ENCODE data around the gene RNGTT. TPM values are rescaled to one million over a fixed set of nuclear protein-coding genes. Genes with fewer than 3 reads are reported as not detected.

Gene RNGTT
- total and polyA plus RNA-seq, 2 experiments from 2014 or later = 7.4 to 15.6 TPM

DNA sequence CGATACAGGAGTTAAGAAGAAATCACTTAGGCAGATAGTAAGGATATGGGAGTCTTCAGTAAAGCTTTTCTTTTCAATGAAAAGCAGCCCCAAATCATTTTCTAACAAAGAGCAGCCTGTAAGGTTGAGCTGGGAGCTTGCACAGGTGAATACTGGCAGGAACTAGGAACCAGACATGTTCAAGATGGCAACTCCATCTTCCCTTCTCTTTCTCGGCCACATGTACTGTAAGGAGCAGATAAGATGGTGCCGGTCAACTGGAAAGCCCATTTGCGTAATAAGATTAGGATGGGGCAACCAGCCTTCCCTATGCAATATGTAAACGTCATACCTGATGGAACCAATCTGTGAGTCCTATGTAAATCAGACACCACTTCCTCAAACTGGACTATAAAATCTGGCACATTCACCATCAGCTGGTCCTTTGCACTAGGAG lies 46.2 kb upstream of the RNGTT start:
- Histone ChIP-seq H3K36me3 (replicated peaks; ENCODE audit: insufficient read depth, low read depth) (no peaks in the 10 kb centered on the region), H3K9me2 (replicated peaks; ENCODE audit: insufficient read depth) (no peaks in the 10 kb centered on the region), H2AFZ (no peak overlapping the region), H3K27me3 (no peaks in the 10 kb centered on the region), H3K79me2 (no peaks in the 10 kb centered on the region), H3K27ac (no peak overlapping the region), H3K4me1 (ENCODE audit: insufficient read depth) (peaks cover 8% of the 10 kb centered on the region), H3K9me3 (ENCODE audit: low read depth) (no peaks in the 10 kb centered on the region), H4K20me1 (ENCODE audit: insufficient read depth, poor library complexity, severe bottlenecking) (no peaks in the 10 kb centered on the region), H3K4me3 (no peak overlapping the region), H3K4me2 (no peak overlapping the region)
- 90% methylated on average over 5 of the region's 5 CpGs for WGBS (ENCODE audit: low lambda C conversion rate, missing lambda C conversion rate)
- no peak for TF ChIP-seq EZH2phosphoT487 (IDR thresholded peaks at IDR 0.05; ENCODE audit: low read depth, severe bottlenecking, unreplicated experiment)
- TF ChIP-seq, protein P1, sequence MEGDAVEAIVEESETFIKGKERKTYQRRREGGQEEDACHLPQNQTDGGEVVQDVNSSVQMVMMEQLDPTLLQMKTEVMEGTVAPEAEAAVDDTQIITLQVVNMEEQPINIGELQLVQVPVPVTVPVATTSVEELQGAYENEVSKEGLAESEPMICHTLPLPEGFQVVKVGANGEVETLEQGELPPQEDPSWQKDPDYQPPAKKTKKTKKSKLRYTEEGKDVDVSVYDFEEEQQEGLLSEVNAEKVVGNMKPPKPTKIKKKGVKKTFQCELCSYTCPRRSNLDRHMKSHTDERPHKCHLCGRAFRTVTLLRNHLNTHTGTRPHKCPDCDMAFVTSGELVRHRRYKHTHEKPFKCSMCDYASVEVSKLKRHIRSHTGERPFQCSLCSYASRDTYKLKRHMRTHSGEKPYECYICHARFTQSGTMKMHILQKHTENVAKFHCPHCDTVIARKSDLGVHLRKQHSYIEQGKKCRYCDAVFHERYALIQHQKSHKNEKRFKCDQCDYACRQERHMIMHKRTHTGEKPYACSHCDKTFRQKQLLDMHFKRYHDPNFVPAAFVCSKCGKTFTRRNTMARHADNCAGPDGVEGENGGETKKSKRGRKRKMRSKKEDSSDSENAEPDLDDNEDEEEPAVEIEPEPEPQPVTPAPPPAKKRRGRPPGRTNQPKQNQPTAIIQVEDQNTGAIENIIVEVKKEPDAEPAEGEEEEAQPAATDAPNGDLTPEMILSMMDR (IDR thresholded peaks at IDR 0.05; ENCODE audit: poor library complexity) = no peak
- TF ChIP-seq EZH2 (IDR thresholded peaks at IDR 0.05; ENCODE audit: borderline replicate concordance) = no peak
- DNase-seq (ENCODE audit: low spot score) = no peak

DNA sequence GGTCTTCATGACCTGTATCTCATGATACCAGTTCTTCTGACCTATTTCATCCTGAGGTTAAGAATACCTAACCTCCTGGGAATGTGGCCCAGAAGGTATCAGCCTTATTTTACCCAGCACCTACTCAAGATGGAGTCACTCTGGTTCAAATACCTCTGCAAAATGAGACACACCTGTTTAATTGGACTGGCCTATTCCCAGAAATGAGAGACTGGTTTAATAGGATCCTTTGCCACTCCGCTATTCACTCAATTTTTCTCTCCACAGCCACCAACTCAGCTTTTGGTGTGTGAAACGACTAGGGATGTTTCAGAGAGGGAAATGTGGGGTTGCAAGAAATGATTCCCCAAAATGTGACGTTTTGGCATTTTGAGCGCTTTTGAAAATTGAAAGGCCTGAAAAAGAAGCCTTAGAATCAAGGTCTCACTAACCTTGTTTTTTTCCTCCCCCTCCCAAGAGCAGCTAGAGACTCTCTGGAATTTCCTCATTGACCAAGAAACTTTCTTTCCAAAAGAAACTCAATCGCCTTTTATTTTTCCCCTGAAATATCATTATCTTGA lies 45.5 kb upstream of the RNGTT start:
- TF ChIP-seq EZH2 (IDR thresholded peaks at IDR 0.05; ENCODE audit: borderline replicate concordance) (no peak), EZH2phosphoT487 (IDR thresholded peaks at IDR 0.05; ENCODE audit: low read depth, severe bottlenecking, unreplicated experiment) (no peak)
- TF ChIP-seq, protein P1 (IDR thresholded peaks at IDR 0.05; ENCODE audit: poor library complexity) = no peak
- WGBS (ENCODE audit: low lambda C conversion rate, missing lambda C conversion rate) = 83% methylated on average over 5 of the region's 5 CpGs
- H3K9me2 ChIP-seq (replicated peaks; ENCODE audit: insufficient read depth) = no peaks in the 10 kb centered on the region
- no peak overlapping the region for H3K27ac ChIP-seq
- H3K4me2 ChIP-seq = no peak overlapping the region
- DNase-seq (ENCODE audit: low spot score) = no peak
- no peaks in the 10 kb centered on the region for H3K9me3 ChIP-seq (ENCODE audit: low read depth)
- H3K79me2 ChIP-seq = no peaks in the 10 kb centered on the region
- no peaks in the 10 kb centered on the region for H3K27me3 ChIP-seq
- H3K4me3 ChIP-seq = no peak overlapping the region
- H2AFZ ChIP-seq = no peak overlapping the region
- H3K4me1 ChIP-seq (ENCODE audit: insufficient read depth) = peaks cover 8% of the 10 kb centered on the region
- H3K36me3 ChIP-seq (replicated peaks; ENCODE audit: insufficient read depth, low read depth) = no peaks in the 10 kb centered on the region
- H4K20me1 ChIP-seq (ENCODE audit: insufficient read depth, poor library complexity, severe bottlenecking) = no peaks in the 10 kb centered on the region

DNA sequence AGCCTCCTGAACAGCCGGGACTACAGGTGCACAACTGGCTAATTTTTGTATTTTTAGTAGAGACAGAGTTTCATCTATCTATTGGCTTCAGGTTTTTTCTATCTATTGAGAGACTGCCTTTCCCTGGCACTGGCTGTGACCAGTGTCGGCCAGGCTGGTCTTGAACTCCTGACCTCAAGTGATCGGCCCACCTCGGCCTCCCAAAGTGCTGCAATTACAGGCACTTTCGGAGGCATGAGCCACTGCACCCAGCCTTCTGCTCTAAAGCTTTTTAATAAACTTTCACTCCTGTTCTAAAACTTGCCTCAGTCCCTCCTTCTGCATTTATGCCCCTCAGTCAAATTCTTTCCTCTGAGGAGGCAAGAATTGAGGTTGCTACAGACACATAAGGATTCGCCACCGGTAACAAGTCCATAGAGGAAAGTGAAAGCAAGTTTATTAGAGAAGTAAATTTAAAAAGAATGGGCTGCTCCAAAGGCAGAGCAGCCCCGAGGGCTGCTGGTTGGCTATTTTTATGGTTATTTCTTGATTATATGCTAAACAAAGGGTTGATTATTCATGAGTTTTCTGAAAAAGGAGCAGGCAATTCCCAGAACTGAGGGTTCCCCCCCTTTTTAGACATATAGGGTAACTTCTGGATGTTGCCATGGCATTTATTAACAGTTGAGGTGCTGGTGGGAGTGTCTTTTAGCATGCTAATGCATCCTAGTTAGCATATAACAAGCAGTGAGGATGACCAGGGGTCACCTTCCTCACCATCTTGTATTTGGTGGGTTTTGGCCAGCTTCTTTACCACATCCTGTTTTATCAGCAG lies 44.8 kb upstream of the RNGTT start:
- Histone ChIP-seq H3K36me3 (replicated peaks; ENCODE audit: insufficient read depth, low read depth) (no peaks in the 10 kb centered on the region), H3K4me3 (no peak overlapping the region), H3K27me3 (no peaks in the 10 kb centered on the region), H3K9me3 (ENCODE audit: low read depth) (no peaks in the 10 kb centered on the region), H2AFZ (no peak overlapping the region), H3K4me2 (no peak overlapping the region), H4K20me1 (ENCODE audit: insufficient read depth, poor library complexity, severe bottlenecking) (no peaks in the 10 kb centered on the region), H3K27ac (no peak overlapping the region), H3K9me2 (replicated peaks; ENCODE audit: insufficient read depth) (no peaks in the 10 kb centered on the region), H3K4me1 (ENCODE audit: insufficient read depth) (peaks cover 8% of the 10 kb centered on the region), H3K79me2 (no peaks in the 10 kb centered on the region)
- WGBS (ENCODE audit: low lambda C conversion rate, missing lambda C conversion rate) = 77% methylated on average over 8 of the region's 8 CpGs
- TF ChIP-seq EZH2 (IDR thresholded peaks at IDR 0.05; ENCODE audit: borderline replicate concordance) = no peak
- TF ChIP-seq, protein P1 (IDR thresholded peaks at IDR 0.05; ENCODE audit: poor library complexity) = no peak
- TF ChIP-seq EZH2phosphoT487 (IDR thresholded peaks at IDR 0.05; ENCODE audit: low read depth, severe bottlenecking, unreplicated experiment) = no peak
- no peak for DNase-seq (ENCODE audit: low spot score)

Measured in hepatocyte (in vitro differentiated cells).